ENCODE data around the gene HAX1.
A peak's percentile ranks its signal among the peaks of the same experiment; 100 is the strongest.
"Not testable (repeated sequence)": the region's sequence is repeated elsewhere in the genome, so short reads cannot be mapped to it uniquely, and the experiment has no call there.

Gene HAX1

GRCh38 chr1:154272217-154272998 is at the start of gene HAX1:
Gene HAX1, plus strand, starts transcription at chr1:154272629. Its CDS starts 95 bp downstream, at chr1:154272724.
- DNase-seq = peak; percentile 100
- in situ Hi-C loops (cut with MboI; ENCODE audit: low pct_unique_long_range_greater_than_20kb, low sequenced_read_pairs) = no loop called here

- in situ Hi-C loops (cut with MboI; ENCODE audit: low pct_unique_long_range_greater_than_20kb, low sequenced_read_pairs) = no loop called here
- no peak for DNase-seq
These were observed 49.5 kb upstream of the HAX1 start for GRCh38 chr1:154222918-154223317.

DNA sequence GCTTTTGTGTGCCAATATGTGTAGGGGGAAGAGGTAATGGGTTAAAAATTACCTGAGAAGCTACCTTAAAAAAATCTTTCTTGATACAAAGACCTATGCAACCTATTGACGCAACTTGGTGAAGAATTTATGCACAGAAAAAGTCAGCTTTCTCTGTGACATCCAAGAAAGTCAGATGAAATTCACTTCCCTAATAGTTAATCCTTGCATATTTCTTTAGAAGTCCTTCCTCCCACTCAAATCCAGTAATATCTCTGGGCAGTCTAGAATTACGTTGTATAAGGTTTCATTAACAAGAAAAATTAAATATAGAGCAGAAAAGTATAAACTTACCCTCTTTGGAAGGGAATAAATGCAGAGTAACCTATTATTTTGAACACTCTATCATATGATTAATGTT is 48.8 kb upstream of the HAX1 start:
- no peak for DNase-seq
- in situ Hi-C loops (cut with MboI; ENCODE audit: low pct_unique_long_range_greater_than_20kb, low sequenced_read_pairs) = no loop called here

- DNase-seq = no peak
- in situ Hi-C loops (cut with MboI; ENCODE audit: low pct_unique_long_range_greater_than_20kb, low sequenced_read_pairs) = no loop called here
These were observed 47.1 kb upstream of the HAX1 start for GRCh38 chr1:154225370-154225769.

- DNase-seq; in situ Hi-C loops (cut with MboI; ENCODE audit: low pct_unique_long_range_greater_than_20kb, low sequenced_read_pairs): not testable (repeated sequence)
These were observed 41.3 kb upstream of the HAX1 start for GRCh38 chr1:154231112-154231511.

- in situ Hi-C loops (cut with MboI; ENCODE audit: low pct_unique_long_range_greater_than_20kb, low sequenced_read_pairs); DNase-seq: not testable (repeated sequence)
These were observed 39.3 kb upstream of the HAX1 start for GRCh38 chr1:154233127-154233526.

DNA sequence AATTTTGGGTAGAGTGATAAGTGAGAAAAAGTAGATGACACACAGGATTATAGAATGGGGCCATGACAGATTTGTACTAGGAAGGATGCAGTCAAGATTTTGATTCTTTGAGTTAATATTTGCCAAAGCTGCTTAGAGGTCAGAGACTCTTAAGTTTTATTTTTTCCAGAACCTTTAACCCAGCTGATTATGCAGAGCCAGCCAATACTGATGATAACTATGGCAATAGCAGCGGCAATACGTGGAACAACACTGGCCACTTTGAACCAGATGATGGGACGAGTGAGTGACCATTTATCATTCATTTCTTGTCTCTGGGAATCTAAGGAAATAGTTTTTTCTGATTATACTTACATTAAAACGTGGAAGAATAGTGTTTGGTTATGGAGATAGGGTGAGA is 35.6 kb upstream of the HAX1 start:
- DNase-seq = no peak
- in situ Hi-C loops (cut with MboI; ENCODE audit: low pct_unique_long_range_greater_than_20kb, low sequenced_read_pairs) = no loop called here

DNA sequence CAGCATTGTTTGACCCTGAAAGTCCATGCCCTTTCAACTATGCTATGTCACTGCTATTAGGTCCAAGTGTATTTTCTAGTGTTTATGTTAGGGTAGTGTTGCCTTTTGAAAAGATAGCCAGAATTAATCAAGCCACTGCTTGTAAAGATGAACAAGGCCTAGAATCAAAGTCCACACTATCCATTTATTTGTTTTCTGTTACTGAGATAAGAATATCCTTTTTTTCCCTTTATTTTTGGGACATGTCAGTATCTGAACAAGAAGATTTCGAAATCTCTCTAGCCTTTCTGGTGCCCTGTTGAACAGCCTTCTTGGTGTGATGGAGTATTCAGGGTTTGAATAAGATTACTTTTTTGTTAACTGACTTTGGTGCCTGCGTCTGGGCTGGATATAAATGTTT is 35.0 kb upstream of the HAX1 start:
- DNase-seq = no peak
- in situ Hi-C loops (cut with MboI; ENCODE audit: low pct_unique_long_range_greater_than_20kb, low sequenced_read_pairs) = no loop called here

GRCh38 chr1:154237880-154238506 is 34.4 kb upstream of the HAX1 start:
- no peak for DNase-seq
- in situ Hi-C loops (cut with MboI; ENCODE audit: low pct_unique_long_range_greater_than_20kb, low sequenced_read_pairs) = no loop called here

DNA sequence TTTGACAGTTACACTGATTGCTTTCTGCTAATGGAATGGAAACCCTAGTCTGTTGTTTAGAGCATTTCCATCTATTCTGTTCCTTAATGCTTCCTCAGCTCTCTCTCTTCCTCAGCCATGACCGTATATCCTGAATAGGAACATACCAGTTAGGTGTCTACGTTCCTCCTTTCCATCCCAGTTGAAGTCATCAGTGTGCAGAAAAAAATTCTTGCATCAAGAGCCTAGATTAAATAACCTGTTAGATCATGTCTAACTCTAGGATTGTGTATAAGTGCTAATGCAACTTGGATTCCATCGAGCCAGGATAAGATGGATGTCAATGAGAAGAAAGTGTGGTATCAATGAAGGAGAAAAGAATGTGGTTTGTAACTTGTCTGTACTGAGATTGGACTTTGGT is 32.9 kb upstream of the HAX1 start:
- in situ Hi-C loops (cut with MboI; ENCODE audit: low pct_unique_long_range_greater_than_20kb, low sequenced_read_pairs) = no loop called here
- no peak for DNase-seq

- in situ Hi-C loops (cut with MboI; ENCODE audit: low pct_unique_long_range_greater_than_20kb, low sequenced_read_pairs) = no loop called here
These were observed 32.1 kb upstream of the HAX1 start for GRCh38 chr1:154240294-154240833.

DNA sequence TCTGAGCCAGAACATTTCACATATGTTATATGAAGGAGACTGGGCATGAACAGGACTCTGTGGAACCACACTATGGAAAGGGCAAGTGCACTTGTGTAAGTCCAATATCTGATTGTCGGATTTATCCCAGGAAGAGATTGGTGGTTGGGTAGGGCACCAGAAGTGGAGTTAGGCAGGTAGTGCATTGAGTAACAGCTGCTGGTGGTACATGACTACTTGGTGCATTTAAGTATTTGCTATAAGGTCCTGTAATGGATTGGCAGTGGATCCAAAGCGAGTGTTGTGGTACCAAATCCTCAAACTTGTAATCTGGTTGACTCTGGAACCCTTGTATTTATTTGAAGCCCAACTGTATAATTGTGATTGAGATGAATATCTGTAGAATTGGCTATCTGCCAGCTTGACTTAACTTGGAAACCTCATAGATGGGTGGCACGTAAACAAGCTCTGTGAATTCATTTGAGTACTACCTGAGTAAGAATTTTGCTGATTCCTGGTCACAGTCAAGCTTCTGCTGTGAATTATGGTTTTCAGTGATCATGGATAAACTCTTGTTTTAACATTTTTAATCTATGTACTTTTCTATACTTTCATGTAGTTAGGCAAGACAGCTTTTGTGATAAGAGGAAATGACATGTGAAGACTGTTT is 30.6 kb upstream of the HAX1 start:
- in situ Hi-C loops (cut with MboI; ENCODE audit: low pct_unique_long_range_greater_than_20kb, low sequenced_read_pairs) = no loop called here
- no peak for DNase-seq

More at GRCh38 chr1:154240294-154240833, 32.1 kb upstream of the HAX1 start:
- DNase-seq = no peak

- in situ Hi-C loops (cut with MboI; ENCODE audit: low pct_unique_long_range_greater_than_20kb, low sequenced_read_pairs) = no loop called here
- no peak for DNase-seq
These were observed 18.8 kb upstream of the HAX1 start for GRCh38 chr1:154253671-154254070.

DNA sequence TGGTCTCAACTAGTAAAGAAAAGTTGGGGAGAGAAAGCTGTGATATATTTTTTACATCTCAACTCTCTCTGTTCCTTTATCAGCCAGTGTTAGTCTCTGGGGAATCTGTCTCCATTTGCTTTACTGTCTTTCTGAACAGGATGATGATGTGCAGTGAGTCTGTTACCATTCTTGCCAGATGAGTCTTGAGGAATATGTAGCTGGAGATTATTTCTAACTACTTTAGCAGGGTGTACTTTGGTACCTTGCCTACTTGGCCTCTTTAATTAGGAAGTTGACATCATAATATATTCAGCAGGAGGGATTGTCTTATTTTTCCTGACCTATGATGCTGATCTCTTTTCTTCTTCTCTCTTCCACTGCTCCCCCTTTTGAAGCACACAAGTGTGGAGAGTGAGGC is 15.7 kb upstream of the HAX1 start:
- in situ Hi-C loops (cut with MboI; ENCODE audit: low pct_unique_long_range_greater_than_20kb, low sequenced_read_pairs) = no loop called here
- no peak for DNase-seq

DNA sequence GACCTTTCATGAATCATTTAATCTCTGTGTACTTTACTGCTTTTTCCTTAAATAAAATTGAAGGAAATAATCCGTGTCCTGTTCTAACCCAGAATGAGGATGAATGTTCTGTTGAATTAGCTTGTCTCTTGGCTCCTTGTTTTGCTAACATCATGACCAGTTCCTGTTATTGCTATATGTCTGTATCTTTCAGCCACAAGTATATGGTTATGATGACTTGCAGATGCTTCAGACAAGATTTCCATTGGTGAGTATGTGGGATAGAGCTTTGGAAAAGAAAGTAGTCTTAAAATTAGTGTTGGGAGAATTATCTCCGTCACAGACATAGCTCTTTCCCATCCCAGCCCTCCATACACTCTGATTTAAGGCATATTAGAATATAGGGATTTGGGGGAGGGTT is 13.6 kb upstream of the HAX1 start:
- DNase-seq = no peak
- in situ Hi-C loops (cut with MboI; ENCODE audit: low pct_unique_long_range_greater_than_20kb, low sequenced_read_pairs) = no loop called here

GRCh38 chr1:154260127-154260526 is 12.3 kb upstream of the HAX1 start:
- in situ Hi-C loops (cut with MboI; ENCODE audit: low pct_unique_long_range_greater_than_20kb, low sequenced_read_pairs) = no loop called here
- no peak for DNase-seq

GRCh38 chr1:154263465-154264332 is 8.7 kb upstream of the HAX1 start:
- in situ Hi-C loops (cut with MboI; ENCODE audit: low pct_unique_long_range_greater_than_20kb, low sequenced_read_pairs) = no loop called here
- DNase-seq = no peak

DNA sequence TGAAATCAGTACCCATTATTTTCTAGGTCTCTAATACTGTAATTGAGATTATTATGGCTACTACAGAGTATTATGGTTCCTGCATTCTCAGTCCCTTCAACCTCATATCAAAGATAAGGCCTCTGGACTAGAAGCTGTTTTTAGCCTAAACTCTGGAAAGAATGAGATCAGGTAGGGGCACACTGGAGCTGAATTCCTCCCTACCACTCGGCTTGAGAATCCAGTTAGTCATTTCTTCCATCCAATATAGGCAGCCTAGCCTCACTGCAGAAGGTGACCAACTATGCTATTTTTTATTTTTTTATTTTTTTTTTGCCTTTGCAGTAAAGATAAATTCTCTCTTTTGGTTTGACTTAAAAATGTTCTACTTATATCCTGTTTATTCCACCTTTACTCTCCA is 8.0 kb upstream of the HAX1 start:
- in situ Hi-C loops (cut with MboI; ENCODE audit: low pct_unique_long_range_greater_than_20kb, low sequenced_read_pairs) = no loop called here

DNA sequence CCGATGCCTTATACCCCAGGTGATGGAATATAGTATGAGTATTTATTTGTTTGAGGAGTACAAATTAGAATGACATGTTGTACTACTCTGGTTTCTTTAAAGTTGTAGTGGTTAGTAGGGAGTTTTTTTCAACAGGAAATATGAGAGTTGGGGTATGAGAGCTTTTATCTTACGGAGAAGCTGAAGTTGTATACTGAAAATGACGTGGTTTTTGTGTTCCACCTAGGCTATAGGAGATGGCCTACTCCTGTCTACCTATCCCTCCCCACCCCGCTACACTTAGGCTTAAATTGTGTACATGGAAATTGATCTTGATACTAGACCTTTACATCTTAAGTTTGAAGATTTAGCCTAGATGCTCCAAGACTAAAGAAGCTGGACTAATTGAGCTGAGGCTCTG is 6.8 kb upstream of the HAX1 start:
- in situ Hi-C loops (cut with MboI; ENCODE audit: low pct_unique_long_range_greater_than_20kb, low sequenced_read_pairs) = no loop called here
- DNase-seq = no peak

More for the DNA sequence above, 8.0 kb upstream of the HAX1 start:
- DNase-seq = no peak

Measured in KBM-7 (cell line).